ENCODE results near the gene POLDIP2. TPM values are rescaled to one million over a fixed set of nuclear protein-coding genes. Genes with fewer than 3 reads are reported as not detected.

The POLDIP2 gene
- total and polyA plus RNA-seq, 10 of the 15 experiments (the other 5 are each of a cell fraction or from before 2014, with no cell fraction given): 22.8 to 196 (median 121) TPM

DNA sequence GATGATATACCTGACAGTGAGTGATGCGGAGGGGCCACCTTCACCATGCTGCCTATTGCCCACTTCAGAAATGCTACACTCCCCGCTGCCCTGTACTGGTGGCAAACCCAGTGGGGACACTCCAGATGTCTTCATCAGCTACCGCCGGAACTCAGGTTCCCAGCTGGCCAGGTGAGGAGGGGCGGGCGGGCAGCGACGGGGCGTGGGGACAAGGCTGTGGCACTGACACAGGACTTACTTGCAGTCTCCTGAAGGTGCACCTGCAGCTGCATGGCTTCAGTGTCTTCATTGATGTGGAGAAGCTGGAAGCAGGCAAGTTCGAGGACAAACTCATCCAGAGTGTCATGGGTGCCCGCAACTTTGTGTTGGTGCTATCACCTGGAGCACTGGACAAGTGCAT, 30.8 kb upstream of the POLDIP2 start:
- DNase-seq (ENCODE audit: low read depth, low spot score) (no peak), ATAC-seq (no peak), FAIRE-seq (no peak)
- Histone ChIP-seq H3K9me3 (replicated peaks; ENCODE audit: control insufficient read depth, insufficient read depth, low read length) (no peaks in the 10 kb centered on the region), H3K4me1 (ENCODE audit: control insufficient read depth, insufficient read depth, low read length) (no peaks in the 10 kb centered on the region), H3K9ac (ENCODE audit: control insufficient read depth, insufficient read depth, low read length) (no peak overlapping the region), H3K4me2 (ENCODE audit: control insufficient read depth, insufficient read depth) (no peak overlapping the region), H2AFZ (ENCODE audit: control insufficient read depth, low read depth, low read length) (no peak overlapping the region), H3K27ac (ENCODE audit: control insufficient read depth, insufficient read depth) (no peak overlapping the region), H3K4me3 (no peak overlapping the region), H3K36me3 (ENCODE audit: control insufficient read depth in 2 of 2, insufficient read depth in 2 of 2, low read length in 1 of 2) (peaks cover 0 to 9% of the 10 kb centered on the region in 2 experiments; a peak in 2 of 4 replicates), H4K20me1 (ENCODE audit: control insufficient read depth, insufficient read depth) (no peaks in the 10 kb centered on the region), H3K27me3 (replicated peaks in 1 of 2; ENCODE audit: control insufficient read depth in 2 of 2, insufficient read depth in 2 of 2, low read length in 1 of 2) (no peaks in the 10 kb centered on the region), H3K79me2 (ENCODE audit: control insufficient read depth, insufficient read depth, low read length) (peaks cover 2% of the 10 kb centered on the region; the same call in 1 of the 2 replicates)
- CTCF ChIA-PET: no interaction called here
- 93% methylated on average over 11 of the region's 11 CpGs for WGBS (ENCODE audit: insufficient coverage, insufficient replicate concordance, low lambda C conversion rate, missing lambda C conversion rate)
- POLR2A ChIA-PET: no interaction called here
- no TSS peak for BruUV-seq (replicated peaks)
- in situ Hi-C loops (cut with MboI) (no loop called here), intact Hi-C loops (cut with micrococcal nuclease; ENCODE audit: unreplicated experiment) (no loop called here)
- TF ChIP-seq ZNF24 (IDR thresholded peaks at IDR 0.05): no peak
- TF ChIP-seq PML (IDR thresholded peaks at IDR 0.05; ENCODE audit: low read length): no peak
- no peak for TF ChIP-seq RCOR1 (conservative IDR thresholded peaks at IDR 0.05; ENCODE audit: low read depth, low read length)
- TF ChIP-seq, protein P1, sequence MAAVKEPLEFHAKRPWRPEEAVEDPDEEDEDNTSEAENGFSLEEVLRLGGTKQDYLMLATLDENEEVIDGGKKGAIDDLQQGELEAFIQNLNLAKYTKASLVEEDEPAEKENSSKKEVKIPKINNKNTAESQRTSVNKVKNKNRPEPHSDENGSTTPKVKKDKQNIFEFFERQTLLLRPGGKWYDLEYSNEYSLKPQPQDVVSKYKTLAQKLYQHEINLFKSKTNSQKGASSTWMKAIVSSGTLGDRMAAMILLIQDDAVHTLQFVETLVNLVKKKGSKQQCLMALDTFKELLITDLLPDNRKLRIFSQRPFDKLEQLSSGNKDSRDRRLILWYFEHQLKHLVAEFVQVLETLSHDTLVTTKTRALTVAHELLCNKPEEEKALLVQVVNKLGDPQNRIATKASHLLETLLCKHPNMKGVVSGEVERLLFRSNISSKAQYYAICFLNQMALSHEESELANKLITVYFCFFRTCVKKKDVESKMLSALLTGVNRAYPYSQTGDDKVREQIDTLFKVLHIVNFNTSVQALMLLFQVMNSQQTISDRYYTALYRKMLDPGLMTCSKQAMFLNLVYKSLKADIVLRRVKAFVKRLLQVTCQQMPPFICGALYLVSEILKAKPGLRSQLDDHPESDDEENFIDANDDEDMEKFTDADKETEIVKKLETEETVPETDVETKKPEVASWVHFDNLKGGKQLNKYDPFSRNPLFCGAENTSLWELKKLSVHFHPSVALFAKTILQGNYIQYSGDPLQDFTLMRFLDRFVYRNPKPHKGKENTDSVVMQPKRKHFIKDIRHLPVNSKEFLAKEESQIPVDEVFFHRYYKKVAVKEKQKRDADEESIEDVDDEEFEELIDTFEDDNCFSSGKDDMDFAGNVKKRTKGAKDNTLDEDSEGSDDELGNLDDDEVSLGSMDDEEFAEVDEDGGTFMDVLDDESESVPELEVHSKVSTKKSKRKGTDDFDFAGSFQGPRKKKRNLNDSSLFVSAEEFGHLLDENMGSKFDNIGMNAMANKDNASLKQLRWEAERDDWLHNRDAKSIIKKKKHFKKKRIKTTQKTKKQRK (IDR thresholded peaks at IDR 0.05; ENCODE audit: low read depth, low read length): no peak
- no peak for TF ChIP-seq HDAC2 (IDR thresholded peaks at IDR 0.05)
- TF ChIP-seq FOXM1 (IDR thresholded peaks at IDR 0.05; ENCODE audit: low read depth, low read length): no peak
- TF ChIP-seq SMC3 (IDR thresholded peaks at IDR 0.05; ENCODE audit: borderline replicate concordance, low read length): no peak
- TF ChIP-seq RELA (IDR thresholded peaks at IDR 0.05; ENCODE audit: borderline replicate concordance, partially characterized antibody): no peak
- TF ChIP-seq YY1 (IDR thresholded peaks at IDR 0.05; ENCODE audit: low read depth, low read length): no peak
- TF ChIP-seq ESRRA (IDR thresholded peaks at IDR 0.05; ENCODE audit: low read length): no peak
- no peak for TF ChIP-seq ATF7 (IDR thresholded peaks at IDR 0.05; ENCODE audit: low read depth)
- no peak for TF ChIP-seq ZBED1 (IDR thresholded peaks at IDR 0.05; ENCODE audit: borderline replicate concordance)
- no peak for TF ChIP-seq ASH2L (IDR thresholded peaks at IDR 0.05; ENCODE audit: borderline replicate concordance, low read depth)
- no peak for TF ChIP-seq TARDBP (IDR thresholded peaks at IDR 0.05; ENCODE audit: borderline replicate concordance)
- no peak for TF ChIP-seq GABPA (IDR thresholded peaks at IDR 0.05; ENCODE audit: low read depth)
- TF ChIP-seq MYC (IDR thresholded peaks at IDR 0.05; ENCODE audit: insufficient read depth, insufficient read length, insufficient replicate concordance, low read length, severe bottlenecking): no peak
- RAD21 ChIA-PET (ENCODE audit: unreplicated experiment): no interaction called here
- SMC1A ChIA-PET (ENCODE audit: uncharacterized antibody, unreplicated experiment): no interaction called here

Measured in GM12878 (cell line).